HG03342 (cell line): ENCODE results near the gene FAM53A.

Experiments used
- ATAC-seq: cut with Tn5 transposase; IDR thresholded peaks from one replicate; pipeline ENCODE4 v1.9.1; 2021; ENCODE audit warnings: mild to moderate bottlenecking, moderate library complexity; ENCODE audit not compliant: unreplicated experiment

FAM53A gene

DNA sequence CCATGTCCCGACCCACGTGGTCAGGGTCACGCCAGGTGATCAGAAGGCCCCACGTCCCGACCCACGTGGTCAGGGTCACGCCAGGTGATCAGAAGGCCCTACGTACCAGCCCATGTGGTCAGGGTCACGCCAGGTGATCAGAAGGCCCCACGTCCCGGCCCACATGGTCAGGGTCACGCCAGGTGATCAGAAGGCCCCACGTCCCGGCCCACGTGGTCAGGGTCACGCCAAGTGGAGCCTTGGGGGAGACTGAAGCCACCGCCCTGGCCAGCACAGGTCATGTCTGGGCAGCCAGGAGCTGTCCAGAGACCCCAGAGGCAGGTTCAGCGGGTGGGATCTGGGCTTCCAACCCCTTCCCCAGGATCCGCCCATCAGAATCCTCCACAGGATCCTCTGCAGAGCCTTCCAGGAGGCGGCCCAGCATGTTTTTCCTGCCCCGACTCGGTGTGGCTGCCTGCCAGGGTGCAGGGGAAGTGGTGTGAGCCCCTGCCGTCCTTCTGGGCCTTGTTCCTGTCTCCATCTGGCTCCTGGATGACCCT, 58.4 kb downstream of the FAM53A start:
- ATAC-seq, result no peak

DNA sequence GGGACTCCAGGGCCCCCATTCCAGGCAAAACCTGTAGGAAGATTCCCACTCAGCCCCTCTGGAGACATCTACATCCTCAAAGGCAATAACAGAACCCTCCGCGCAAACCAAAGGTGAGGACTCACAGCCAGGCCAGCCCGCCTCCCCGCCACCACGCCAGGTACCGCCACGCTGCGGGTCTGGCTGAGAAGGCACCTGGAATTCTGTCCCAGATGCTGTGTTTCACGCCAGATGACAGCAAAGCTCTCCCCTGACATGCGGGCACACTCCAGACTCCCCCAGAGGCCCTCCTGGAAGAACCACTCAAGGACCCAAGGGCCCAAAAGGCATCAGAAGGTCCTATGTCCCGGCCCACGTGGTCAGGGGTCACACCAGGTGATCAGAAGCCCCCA, 59.6 kb downstream of the FAM53A start:
- no peak for ATAC-seq

- no peak for ATAC-seq
Measured at GRCh38 chr4:1623821-1624518, 60.1 kb downstream of the FAM53A start.

GRCh38 chr4:1623400-1623799, 60.7 kb downstream of the FAM53A start:
- no peak for ATAC-seq

DNA sequence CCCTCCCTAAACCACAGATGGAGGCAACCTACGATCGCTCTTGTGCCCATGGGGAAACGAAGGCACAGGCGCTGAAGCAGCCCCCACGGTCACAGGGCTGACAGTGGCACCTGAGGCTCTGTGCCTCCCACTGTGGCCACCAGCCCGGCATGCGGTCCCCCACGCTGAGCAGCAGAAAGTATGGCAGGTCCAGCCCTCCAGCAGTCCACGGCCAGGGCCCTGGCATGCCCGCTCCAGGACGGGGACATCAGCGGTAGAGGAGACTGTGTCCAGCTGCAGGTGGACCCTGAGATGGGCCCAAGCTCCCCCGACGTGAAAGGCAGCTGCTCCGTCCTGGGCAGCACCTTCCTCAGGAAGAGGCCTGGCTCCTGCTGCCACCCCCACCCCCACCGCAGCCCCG, 61.2 kb downstream of the FAM53A start:
- ATAC-seq, result no peak

- ATAC-seq, result no peak
Measured at GRCh38 chr4:1622238-1622637, 61.9 kb downstream of the FAM53A start.

GRCh38 chr4:1621526-1621925, 62.6 kb downstream of the FAM53A start:
- no peak for ATAC-seq

DNA sequence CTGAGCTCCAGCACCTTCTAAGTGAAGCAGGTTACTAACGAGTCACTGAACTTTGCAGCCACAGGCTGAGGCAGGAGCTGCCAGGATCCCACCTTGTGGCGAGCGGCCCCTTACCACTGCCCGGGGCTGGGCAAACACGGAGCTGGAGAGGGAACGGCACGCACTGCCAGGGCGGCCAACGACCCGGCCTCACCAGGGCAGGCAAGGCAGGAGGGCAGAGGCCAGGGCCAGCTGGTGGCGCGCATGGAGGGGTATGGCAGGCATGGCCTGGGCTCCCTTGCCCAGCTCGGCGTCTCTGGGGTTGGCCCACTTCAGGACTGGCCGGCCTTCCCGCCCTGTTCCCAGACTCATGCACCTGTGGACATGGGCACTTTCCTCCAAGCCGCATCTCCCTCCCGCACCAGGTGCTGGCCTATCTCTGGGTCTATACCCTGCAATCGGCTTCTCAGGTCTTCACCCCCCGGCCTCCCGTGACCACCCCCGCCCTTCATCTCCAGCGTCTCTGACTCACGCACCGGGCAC, 64.9 kb downstream of the FAM53A start:
- no peak for ATAC-seq

GRCh38 chr4:1618438-1618837, 65.7 kb downstream of the FAM53A start:
- ATAC-seq, result no peak

GRCh38 chr4:1616557-1616930, 67.6 kb downstream of the FAM53A start:
- ATAC-seq, result no peak

DNA sequence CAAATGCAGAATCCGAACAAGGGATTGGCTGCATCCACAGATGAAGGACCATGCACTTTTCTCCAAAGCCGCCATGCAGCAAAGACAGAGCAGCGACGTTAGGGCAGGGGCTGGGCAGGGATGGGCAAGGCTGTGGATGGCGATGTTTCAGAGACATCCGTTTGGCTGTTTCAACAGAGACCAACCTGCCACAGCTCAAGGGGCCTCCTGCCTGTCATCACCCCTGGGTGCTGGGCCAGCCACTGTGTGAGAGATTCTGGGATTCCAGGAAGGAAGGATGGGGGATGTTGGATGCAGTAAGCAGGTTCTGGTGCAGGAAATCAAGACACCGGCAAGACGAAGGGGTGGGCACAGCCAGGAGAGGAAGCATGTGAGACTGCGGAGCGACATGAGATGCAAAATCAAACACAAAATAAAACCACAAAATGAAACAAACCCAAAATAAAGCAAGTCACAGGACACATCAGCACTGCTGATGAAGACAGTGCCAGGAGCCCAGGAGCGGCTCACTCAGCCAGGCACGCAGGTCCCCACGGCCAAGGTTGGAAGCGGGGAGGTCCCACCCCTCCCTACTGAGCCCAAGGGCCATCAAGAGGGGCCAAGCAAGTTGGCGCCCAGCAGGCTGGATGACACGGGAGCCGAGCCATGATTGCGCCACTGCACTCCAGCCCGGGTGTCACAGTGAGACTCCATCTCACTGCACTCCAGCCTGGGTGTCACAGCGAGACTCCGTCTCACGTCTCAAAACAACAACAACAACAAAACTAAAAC, 68.1 kb downstream of the FAM53A start:
- no peak for ATAC-seq

GRCh38 chr4:1614854-1615595, 69.1 kb downstream of the FAM53A start:
- ATAC-seq, result no peak

DNA sequence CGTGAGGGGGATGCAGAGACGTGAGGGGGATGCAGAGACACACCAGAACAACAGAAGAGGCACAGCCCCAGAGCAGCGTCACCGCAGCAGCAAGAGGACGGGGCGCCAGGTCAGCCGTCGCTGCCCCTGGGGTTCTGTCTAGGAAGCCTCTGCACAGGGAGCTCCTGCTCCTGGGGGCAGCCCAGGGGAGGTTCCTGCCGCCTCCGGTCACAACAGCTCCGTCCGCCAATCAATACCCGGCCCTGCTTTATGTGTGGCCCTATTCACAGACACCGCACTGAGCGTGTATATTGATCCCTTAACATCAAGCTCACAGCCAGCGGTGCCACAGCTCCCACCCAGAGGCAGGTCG, 69.6 kb downstream of the FAM53A start:
- no peak for ATAC-seq

GRCh38 chr4:1614049-1614448, 70.1 kb downstream of the FAM53A start:
- ATAC-seq, result no peak

GRCh38 chr4:1613099-1613495, 71.0 kb downstream of the FAM53A start:
- ATAC-seq, result no peak

- no peak for ATAC-seq
Measured at GRCh38 chr4:1612278-1613098, 71.6 kb downstream of the FAM53A start.

DNA sequence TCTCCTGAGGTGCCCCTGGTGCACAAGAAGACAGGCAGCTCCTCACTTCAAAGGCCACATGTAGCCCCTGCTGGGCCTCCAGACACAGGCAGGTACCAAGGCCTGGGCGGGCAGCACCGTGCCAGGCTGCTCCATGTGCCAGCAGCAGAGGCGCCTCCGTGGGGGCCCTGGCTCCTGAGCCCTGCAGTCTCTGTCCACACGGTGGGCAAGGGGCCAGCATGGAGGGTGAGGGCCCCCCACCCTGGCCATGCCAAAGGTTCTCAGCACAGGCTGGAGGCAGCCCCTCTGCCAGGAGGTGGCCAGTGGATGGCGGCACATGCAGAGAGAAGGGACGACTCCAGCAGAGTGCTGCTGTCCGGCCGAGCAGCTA, 72.6 kb downstream of the FAM53A start:
- ATAC-seq, result no peak

DNA sequence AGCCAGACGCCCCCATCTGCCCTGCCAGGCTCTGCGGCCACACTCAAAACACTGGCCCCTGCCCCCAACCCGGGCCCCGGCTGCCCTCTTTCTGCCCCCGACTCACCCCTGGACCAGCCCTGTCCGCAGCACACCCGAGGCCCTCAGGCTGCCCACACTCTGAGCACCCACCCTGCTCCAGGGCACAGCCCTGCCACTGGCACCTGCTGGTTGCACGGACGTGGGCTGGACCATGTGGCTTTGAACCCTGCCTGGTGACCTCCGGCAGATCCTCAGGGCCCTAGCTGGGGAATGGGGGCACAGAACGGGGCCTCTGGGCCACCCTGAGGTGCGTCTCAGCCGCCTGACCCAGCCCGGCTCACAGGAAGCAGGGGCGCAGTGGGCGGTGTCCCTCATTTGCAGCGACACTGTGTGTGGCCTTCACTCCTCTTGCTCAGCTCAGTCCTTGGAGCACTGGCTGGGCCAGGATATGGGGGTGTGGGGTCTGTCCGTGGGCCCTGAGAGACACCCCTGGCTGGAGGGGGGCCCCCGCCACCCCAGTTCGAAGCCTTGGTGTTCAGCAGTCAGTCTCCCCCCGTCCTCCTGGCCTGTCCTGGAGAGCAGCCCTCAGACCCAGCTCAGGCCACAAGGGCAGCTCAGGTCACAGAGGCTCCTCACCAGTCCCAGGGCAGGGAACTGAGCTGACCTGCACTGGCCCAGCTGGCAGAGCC, 73.2 kb downstream of the FAM53A start:
- ATAC-seq, result no peak

DNA sequence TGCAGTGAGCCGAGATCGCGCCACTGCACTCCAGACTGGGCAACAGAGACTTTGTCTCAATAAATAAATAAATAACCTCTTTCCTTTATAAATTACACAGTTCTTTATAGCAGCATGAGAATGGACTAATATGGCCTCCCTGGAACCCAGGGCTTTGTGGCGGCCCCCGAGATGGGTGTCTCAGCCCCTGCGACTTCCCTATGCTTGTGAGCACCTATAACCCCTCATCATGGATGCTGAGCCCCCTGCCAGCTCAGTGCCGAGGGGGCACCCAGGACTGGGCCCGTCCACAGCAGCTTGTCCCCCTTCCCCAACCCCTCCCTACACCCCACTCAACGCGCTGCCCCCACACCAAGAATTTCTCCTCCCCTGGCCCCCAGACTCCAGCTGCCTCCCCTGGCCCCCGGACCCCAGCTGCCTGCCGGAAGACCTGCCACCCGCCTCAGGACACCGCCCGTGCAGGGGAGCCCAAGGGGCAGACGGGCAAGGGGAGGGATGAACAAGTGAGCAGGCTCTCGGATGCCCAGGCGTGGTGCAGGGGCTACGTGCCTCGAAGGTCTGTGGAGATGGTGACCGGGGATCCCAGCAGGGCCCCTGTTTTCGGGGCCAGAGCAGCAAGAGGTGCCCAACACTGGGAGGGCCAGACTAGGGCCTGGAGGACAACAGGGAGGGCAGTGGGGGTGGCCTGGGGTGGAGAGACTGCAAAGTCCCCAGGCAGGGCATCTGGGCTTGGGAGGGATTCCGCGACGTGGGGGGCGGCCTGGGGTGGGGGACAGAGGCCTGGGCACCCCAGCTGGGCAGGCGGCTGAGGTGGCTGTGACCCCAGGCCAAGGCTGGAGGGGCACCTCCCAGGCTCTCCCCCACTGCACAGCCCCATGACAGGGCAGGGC, 74.0 kb downstream of the FAM53A start:
- ATAC-seq, result no peak
